ENCODE measurements around the gene IL1RAPL1. TPM values are rescaled to one million over a fixed set of nuclear protein-coding genes. Genes with fewer than 3 reads are reported as not detected.

The IL1RAPL1 gene
- total RNA-seq, 2 experiments from 2014 or later, result not detected

DNA sequence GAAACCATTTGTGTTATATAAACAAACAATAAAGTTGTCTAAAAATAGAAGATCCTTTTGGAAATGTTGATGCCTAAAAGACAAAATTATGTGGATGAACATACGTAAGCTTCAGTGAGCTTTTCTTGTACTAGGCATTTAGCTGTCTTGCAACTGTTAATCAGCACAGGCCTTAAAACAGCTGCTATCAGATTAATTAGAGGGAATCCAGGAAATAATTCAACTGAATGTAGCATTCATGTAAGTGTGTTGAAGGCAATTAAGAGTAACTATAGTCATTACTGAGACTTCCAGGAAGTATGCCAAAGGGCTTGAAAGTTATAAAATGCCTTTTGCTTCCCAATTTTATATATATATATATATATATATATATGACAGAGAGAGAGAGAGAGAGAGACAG is 248.7 kb downstream of the IL1RAPL1 start:
- DNase-seq (no peak), ATAC-seq (no peak)
- ChIA-PET POLR2A (no interaction called here), CTCF (no interaction called here)
- H3K4me1 Mint-ChIP-seq (ENCODE audit: low read depth), result no peaks in the 10 kb centered on the region
- no peak overlapping the region for H3K4me3 Mint-ChIP-seq
- intact Hi-C loops (cut with micrococcal nuclease), result no loop called here
- no peaks in the 10 kb centered on the region for H3K9me3 Mint-ChIP-seq
- H3K36me3 Mint-ChIP-seq (ENCODE audit: low read depth), result no peaks in the 10 kb centered on the region
- no peaks in the 10 kb centered on the region for H3K27me3 Mint-ChIP-seq
- no peak overlapping the region for H3K27ac Mint-ChIP-seq
- TF ChIP-seq CTCF (IDR thresholded peaks at IDR 0.05), result no peak

DNA sequence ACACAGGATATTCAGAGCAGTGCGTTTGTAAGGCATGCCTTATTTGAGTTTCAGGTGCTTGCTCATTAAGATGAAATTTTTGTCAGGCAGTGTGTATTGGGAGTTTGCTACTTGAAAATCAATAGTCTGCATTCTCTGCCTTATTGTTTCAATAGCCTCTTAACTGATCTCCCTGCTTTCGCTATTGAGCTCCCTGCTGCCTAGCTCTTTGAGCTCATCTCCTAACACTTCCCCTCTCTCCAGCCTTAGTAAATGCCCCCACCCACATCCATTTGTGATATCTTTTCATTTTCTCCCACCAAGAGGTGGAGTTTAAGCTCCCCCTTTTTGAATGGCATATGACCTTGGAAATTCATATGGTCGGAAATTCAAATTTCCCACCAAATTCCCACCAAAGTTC is 256.6 kb downstream of the IL1RAPL1 start:
- ATAC-seq (no peak), DNase-seq (no peak)
- no peak for TF ChIP-seq CTCF (IDR thresholded peaks at IDR 0.05)
- peaks cover 2% of the 10 kb centered on the region for H3K9me3 Mint-ChIP-seq
- H3K27ac Mint-ChIP-seq, result no peak overlapping the region
- no peak overlapping the region for H3K4me3 Mint-ChIP-seq
- ChIA-PET CTCF (interaction anchor here (1.0 kb wide), 1 partner anchor 9 kb away, joined by 3 read pairs; no protein-coding TSS in a partner anchor), POLR2A (no interaction called here)
- no peaks in the 10 kb centered on the region for H3K27me3 Mint-ChIP-seq
- no peaks in the 10 kb centered on the region for H3K36me3 Mint-ChIP-seq (ENCODE audit: low read depth)
- H3K4me1 Mint-ChIP-seq (ENCODE audit: low read depth), result no peaks in the 10 kb centered on the region
- intact Hi-C loops (cut with micrococcal nuclease), result no loop called here

GRCh38 chrX:28847423-28847822 is 260.2 kb downstream of the IL1RAPL1 start:
- Mint-ChIP-seq H3K27me3 (no peaks in the 10 kb centered on the region), H3K4me1 (ENCODE audit: low read depth) (no peaks in the 10 kb centered on the region), H3K9me3 (peaks cover 2% of the 10 kb centered on the region), H3K4me3 (no peak overlapping the region), H3K27ac (no peak overlapping the region), H3K36me3 (ENCODE audit: low read depth) (no peaks in the 10 kb centered on the region)
- ATAC-seq, result no peak
- ChIA-PET CTCF (no interaction called here), POLR2A (no interaction called here)
- no peak for DNase-seq
- TF ChIP-seq CTCF (IDR thresholded peaks at IDR 0.05), result no peak
- intact Hi-C loops (cut with micrococcal nuclease), result no loop called here

GRCh38 chrX:28848707-28849106 is 261.5 kb downstream of the IL1RAPL1 start:
- Mint-ChIP-seq H3K9me3 (peaks cover 2% of the 10 kb centered on the region), H3K27me3 (no peaks in the 10 kb centered on the region), H3K27ac (no peak overlapping the region), H3K4me3 (no peak overlapping the region), H3K36me3 (ENCODE audit: low read depth) (no peaks in the 10 kb centered on the region), H3K4me1 (ENCODE audit: low read depth) (no peaks in the 10 kb centered on the region)
- ChIA-PET CTCF (no interaction called here), POLR2A (no interaction called here)
- no peak for ATAC-seq
- intact Hi-C loops (cut with micrococcal nuclease), result no loop called here
- no peak for TF ChIP-seq CTCF (IDR thresholded peaks at IDR 0.05)
- DNase-seq, result no peak

DNA sequence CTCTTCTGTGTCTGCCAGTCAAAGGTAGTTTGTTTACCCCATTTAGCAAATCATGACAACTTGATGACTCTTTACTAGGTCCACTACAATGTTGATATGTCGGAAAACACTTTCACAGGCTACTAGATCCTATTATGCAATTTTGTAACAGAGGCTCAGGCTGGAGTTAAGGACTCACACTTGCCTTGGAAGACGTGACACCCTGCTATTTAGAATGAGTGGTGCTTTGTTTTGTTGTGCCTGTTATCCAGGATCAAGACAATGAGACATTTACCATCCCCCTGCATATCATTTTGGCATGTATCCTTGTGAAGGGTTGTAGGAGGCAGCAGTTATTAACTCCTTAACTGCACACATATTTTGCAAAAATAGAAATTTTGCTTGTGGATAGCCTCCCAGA is 263.7 kb downstream of the IL1RAPL1 start:
- DNase-seq, result no peak
- H3K27ac Mint-ChIP-seq, result no peak overlapping the region
- TF ChIP-seq CTCF (IDR thresholded peaks at IDR 0.05), result no peak
- no peaks in the 10 kb centered on the region for H3K27me3 Mint-ChIP-seq
- no peak overlapping the region for H3K4me3 Mint-ChIP-seq
- no peaks in the 10 kb centered on the region for H3K4me1 Mint-ChIP-seq (ENCODE audit: low read depth)
- intact Hi-C loops (cut with micrococcal nuclease), result no loop called here
- no peaks in the 10 kb centered on the region for H3K9me3 Mint-ChIP-seq
- ChIA-PET CTCF (no interaction called here), POLR2A (no interaction called here)
- no peaks in the 10 kb centered on the region for H3K36me3 Mint-ChIP-seq (ENCODE audit: low read depth)
- ATAC-seq, result no peak

All from activated CD8-positive, alpha-beta T cell treated with anti-CD3 and anti-CD28 coated beads for 36 hours (primary cell).